ENCODE data around the gene ENOX1.

DNA sequence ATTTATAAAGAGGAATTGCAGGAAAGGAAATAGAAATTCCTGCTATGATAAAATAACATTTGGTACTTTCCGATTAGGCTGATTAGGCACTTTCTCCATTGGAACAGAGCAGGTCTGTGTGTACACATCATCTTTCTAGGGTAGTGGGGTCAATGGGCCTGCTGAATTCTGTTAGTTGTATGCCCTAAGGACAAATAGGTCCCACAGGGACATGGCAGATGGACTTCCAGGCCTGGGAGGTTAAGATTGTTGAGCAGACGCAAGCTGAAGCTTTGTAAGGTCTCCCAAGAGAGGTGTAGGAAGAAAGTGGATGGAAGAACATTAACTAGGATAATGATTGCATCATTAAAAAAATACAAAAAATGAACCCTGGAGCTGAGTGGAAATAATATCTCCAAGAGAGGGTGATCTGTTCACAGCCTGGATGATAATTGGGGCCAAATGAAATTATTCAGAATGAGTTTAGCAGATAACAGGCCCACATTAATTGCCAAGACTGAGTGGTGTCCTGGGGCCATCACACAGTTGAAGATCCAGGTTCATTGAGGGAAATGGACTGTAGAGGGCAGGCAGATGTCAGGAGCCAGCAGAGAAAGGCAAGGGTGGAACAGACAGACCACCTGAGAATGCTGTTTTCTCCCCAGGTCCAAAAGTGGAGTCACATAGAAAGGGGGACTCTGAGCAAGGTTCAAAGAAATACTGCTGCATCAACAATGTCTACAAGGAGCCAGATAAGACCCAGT, 548.3 kb downstream of the ENOX1 start:
- no peak for TF ChIP-seq EZH2 (IDR thresholded peaks at IDR 0.05)
- TF ChIP-seq, protein P1, sequence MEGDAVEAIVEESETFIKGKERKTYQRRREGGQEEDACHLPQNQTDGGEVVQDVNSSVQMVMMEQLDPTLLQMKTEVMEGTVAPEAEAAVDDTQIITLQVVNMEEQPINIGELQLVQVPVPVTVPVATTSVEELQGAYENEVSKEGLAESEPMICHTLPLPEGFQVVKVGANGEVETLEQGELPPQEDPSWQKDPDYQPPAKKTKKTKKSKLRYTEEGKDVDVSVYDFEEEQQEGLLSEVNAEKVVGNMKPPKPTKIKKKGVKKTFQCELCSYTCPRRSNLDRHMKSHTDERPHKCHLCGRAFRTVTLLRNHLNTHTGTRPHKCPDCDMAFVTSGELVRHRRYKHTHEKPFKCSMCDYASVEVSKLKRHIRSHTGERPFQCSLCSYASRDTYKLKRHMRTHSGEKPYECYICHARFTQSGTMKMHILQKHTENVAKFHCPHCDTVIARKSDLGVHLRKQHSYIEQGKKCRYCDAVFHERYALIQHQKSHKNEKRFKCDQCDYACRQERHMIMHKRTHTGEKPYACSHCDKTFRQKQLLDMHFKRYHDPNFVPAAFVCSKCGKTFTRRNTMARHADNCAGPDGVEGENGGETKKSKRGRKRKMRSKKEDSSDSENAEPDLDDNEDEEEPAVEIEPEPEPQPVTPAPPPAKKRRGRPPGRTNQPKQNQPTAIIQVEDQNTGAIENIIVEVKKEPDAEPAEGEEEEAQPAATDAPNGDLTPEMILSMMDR (IDR thresholded peaks at IDR 0.05): no peak
- TF ChIP-seq EZH2phosphoT487 (IDR thresholded peaks at IDR 0.05): no peak
